Body of pancreas (tissue), 4 donors: ENCODE data around the gene PIGB.

Source experiments
- POLR2A ChIP-seq, 3 donors: fragments of 450-650 bp; IDR thresholded peaks; one replicate each; pipeline ENCODE4 v1.6.1; 2016; ENCODE audit warnings: antibody characterized with exemption in 3 of 3, mild to moderate bottlenecking in 2 of 3
- TF ChIP-seq, protein P1 (sequence below), 7 experiments: fragments of 450-650 bp in 4 of 7; fragments of 200-600 bp in 3 of 7; sonication (generic) in 3 of 7; IDR thresholded peaks; one replicate each; pipeline ENCODE4 v1.5.1; 2016 to 2019; ENCODE audit warnings: antibody characterized with exemption in 7 of 7

DNA sequence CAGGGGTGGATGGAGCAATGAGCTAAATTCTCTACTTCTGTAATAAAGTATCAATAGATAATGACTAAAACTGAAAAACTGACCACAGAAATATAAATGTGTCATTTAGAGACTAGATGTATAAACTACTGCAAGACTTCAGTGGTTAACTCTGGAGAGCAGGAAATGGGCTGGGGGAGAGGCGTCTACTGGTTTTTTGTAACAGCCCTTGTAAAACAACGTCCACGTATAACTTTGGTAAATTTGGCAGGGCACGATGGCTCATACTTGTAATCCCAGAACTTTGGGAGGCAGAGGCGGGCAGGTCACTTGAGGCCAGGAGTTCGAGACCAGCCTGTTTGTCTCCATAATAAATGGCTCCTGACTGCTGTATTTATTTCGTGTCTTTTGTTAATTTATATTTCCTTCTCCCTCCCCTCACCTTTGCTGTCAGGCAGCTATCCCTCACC lies 41.9 kb upstream of the PIGB start:
- TF ChIP-seq, protein P1, sequence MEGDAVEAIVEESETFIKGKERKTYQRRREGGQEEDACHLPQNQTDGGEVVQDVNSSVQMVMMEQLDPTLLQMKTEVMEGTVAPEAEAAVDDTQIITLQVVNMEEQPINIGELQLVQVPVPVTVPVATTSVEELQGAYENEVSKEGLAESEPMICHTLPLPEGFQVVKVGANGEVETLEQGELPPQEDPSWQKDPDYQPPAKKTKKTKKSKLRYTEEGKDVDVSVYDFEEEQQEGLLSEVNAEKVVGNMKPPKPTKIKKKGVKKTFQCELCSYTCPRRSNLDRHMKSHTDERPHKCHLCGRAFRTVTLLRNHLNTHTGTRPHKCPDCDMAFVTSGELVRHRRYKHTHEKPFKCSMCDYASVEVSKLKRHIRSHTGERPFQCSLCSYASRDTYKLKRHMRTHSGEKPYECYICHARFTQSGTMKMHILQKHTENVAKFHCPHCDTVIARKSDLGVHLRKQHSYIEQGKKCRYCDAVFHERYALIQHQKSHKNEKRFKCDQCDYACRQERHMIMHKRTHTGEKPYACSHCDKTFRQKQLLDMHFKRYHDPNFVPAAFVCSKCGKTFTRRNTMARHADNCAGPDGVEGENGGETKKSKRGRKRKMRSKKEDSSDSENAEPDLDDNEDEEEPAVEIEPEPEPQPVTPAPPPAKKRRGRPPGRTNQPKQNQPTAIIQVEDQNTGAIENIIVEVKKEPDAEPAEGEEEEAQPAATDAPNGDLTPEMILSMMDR (IDR thresholded peaks at IDR 0.05), result no peak
- TF ChIP-seq POLR2A (IDR thresholded peaks at IDR 0.05), result no peak
